Karpas-422 (cell line): ENCODE measurements around the gene GNAL. TPM values are rescaled to one million over a fixed set of nuclear protein-coding genes. Genes with fewer than 3 reads are reported as not detected.
"Not testable (repeated sequence)": the region's sequence is repeated elsewhere in the genome, so short reads cannot be mapped to it uniquely, and the experiment has no call there.

Source experiments
- DNase-seq: peaks from one replicate; pipeline ENCODE4 v3.0.0-alpha.2; 2015
- H2AFZ ChIP-seq: fragments of 200-600 bp; sonication (generic); 2 replicates; pipeline ENCODE4 v1.6.1; 2014; ENCODE audit warnings: antibody characterized with exemption, low read length, mixed read lengths
- H3K27ac ChIP-seq: fragments of 200-600 bp; sonication (generic); 2 replicates; pipeline ENCODE4 v1.5.1; 2014; ENCODE audit warnings: mild to moderate bottlenecking, low read length, moderate library complexity
- H3K27me3 ChIP-seq: fragments of 200-600 bp; sonication (generic); 2 replicates; pipeline ENCODE4 v1.6.1; 2014; ENCODE audit warnings: low read length, mixed read lengths
- H3K36me3 ChIP-seq: fragments of 200-600 bp; sonication (generic); 2 replicates; pipeline ENCODE4 v1.6.1; 2014; ENCODE audit warnings: low read length, mixed read lengths; ENCODE audit not compliant: insufficient read depth
- H3K4me1 ChIP-seq: fragments of 200-600 bp; sonication (generic); 2 replicates; pipeline ENCODE4 v1.6.1; 2014; ENCODE audit warnings: mild to moderate bottlenecking, low read length, mixed read lengths
- H3K4me2 ChIP-seq: fragments of 200-600 bp; sonication (generic); 2 replicates; pipeline ENCODE4 v1.6.1; 2014; ENCODE audit warnings: low read length, low read depth, mild to moderate bottlenecking; ENCODE audit not compliant: poor library complexity, severe bottlenecking
- H3K4me3 ChIP-seq: fragments of 200-600 bp; sonication (generic); 2 replicates; pipeline ENCODE4 v1.5.1; 2014; ENCODE audit warnings: mild to moderate bottlenecking, antibody characterized with exemption, low read length, mixed read lengths
- H3K79me2 ChIP-seq: fragments of 200-600 bp; sonication (generic); 2 replicates; pipeline ENCODE4 v1.6.1; 2014; ENCODE audit warnings: mild to moderate bottlenecking, low read length, mixed read lengths
- H3K9ac ChIP-seq: fragments of 200-600 bp; sonication (generic); 2 replicates; pipeline ENCODE4 v1.6.0; 2014; ENCODE audit warnings: low read length
- H3K9me2 ChIP-seq: fragments of 200-600 bp; sonication (generic), shearing (Covaris generic); replicated peaks from 2 replicates; pipeline ENCODE4 v1.6.0; 2014; ENCODE audit warnings: mild to moderate bottlenecking, low read length, moderate library complexity; ENCODE audit not compliant: insufficient read depth
- H3K9me3 ChIP-seq: fragments of 300-700, 200-600 bp; sonication (generic); 2 replicates; pipeline ENCODE4 v1.6.1; 2014; ENCODE audit warnings: low read length, mixed read lengths
- H4K20me1 ChIP-seq: fragments of 200-600 bp; sonication (generic); 2 replicates; pipeline ENCODE4 v1.6.1; 2014; ENCODE audit warnings: mild to moderate bottlenecking, antibody characterized with exemption, low read length, low read depth; ENCODE audit not compliant: insufficient read depth
- total RNA-seq: library from RNA; depleted of rRNA; stranded (reverse); fragments of >200 nt; shearing (Covaris generic); gene quantifications from 2 replicates; pipeline ENCODE4 v1.2.3, GENCODE V29; 2014; ENCODE audit warnings: low replicate concordance; rRNA removed

GNAL gene
- total RNA-seq, 1 experiment from 2014 or later, result not detected

DNA sequence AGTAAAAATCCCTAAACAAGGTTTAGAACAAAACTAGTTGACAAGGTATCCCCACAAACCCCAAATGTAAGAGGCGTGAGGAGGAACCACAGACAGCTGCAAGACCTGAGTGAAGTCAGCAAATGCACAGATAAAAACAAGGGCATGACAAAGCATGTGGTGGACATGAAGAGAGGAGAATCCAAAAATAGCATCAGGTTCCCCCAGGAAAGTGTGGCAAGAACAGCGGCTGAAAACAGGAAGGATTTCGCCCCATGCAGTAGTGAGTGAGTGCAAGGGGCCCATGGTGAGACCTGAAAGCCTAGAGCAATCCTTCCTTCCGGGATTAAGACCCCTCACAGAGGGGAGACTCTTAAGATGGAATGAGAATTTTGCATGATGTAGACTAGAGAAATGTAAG, 227.8 kb downstream of the GNAL start:
- not testable (repeated sequence) for H3K36me3 ChIP-seq, H3K4me2 ChIP-seq, DNase-seq, H3K9me2 ChIP-seq, H3K4me1 ChIP-seq, H3K9ac ChIP-seq, H2AFZ ChIP-seq, H3K9me3 ChIP-seq, H3K27me3 ChIP-seq, H3K79me2 ChIP-seq, H3K27ac ChIP-seq, H4K20me1 ChIP-seq, H3K4me3 ChIP-seq

DNA sequence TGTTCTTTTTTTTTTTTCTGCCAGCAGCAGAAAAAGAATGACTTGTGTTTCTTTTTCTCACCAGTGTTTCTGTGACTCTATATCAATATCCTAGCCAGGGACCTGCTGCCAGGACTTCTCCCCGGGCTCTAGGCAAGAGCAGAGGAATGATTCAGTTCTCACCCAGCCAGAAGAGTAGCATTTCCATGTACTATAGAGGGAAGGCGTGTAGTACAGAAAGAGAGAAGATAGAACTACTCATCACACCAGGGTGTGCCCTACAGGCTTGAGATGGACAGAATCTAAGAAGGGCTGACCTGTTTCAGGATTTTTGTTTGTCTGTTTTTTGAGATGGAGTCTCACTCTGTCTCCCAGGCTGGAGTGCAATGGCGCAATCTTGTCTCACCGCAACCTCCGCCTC, 230.5 kb downstream of the GNAL start:
- not testable (repeated sequence) for H3K4me2 ChIP-seq, H2AFZ ChIP-seq, H3K27ac ChIP-seq, H3K4me3 ChIP-seq, H3K9me2 ChIP-seq, H3K9ac ChIP-seq, H4K20me1 ChIP-seq, DNase-seq, H3K79me2 ChIP-seq, H3K4me1 ChIP-seq, H3K36me3 ChIP-seq, H3K27me3 ChIP-seq, H3K9me3 ChIP-seq

DNA sequence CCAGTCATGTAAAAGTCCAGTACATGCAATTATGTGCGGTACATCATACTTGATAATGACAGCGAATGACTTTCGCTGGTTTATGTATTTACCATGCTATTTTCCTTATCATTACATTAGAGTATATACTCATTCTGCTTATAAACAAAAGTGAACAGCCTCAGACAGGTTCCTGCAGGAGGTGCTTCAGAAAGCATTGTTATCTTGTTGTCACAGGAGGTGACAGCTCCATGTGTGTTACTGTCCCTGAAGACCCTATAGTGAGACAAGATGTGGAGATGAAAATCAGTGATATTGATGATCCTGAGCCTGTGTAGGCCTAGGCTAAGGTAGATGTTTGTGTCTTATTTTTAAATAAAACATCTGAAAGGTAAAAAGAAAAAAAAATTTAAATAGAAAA, 234.4 kb downstream of the GNAL start:
- Histone ChIP-seq H3K4me3 (no peak overlapping the region), H3K9ac (no peak overlapping the region), H3K9me2 (no peaks in the 10 kb centered on the region), H4K20me1 (no peaks in the 10 kb centered on the region), H2AFZ (no peak overlapping the region), H3K4me1 (no peaks in the 10 kb centered on the region), H3K79me2 (no peaks in the 10 kb centered on the region), H3K27ac (no peak overlapping the region), H3K4me2 (no peak overlapping the region), H3K36me3 (no peaks in the 10 kb centered on the region), H3K9me3 (no peaks in the 10 kb centered on the region), H3K27me3 (no peaks in the 10 kb centered on the region)
- no peak for DNase-seq

DNA sequence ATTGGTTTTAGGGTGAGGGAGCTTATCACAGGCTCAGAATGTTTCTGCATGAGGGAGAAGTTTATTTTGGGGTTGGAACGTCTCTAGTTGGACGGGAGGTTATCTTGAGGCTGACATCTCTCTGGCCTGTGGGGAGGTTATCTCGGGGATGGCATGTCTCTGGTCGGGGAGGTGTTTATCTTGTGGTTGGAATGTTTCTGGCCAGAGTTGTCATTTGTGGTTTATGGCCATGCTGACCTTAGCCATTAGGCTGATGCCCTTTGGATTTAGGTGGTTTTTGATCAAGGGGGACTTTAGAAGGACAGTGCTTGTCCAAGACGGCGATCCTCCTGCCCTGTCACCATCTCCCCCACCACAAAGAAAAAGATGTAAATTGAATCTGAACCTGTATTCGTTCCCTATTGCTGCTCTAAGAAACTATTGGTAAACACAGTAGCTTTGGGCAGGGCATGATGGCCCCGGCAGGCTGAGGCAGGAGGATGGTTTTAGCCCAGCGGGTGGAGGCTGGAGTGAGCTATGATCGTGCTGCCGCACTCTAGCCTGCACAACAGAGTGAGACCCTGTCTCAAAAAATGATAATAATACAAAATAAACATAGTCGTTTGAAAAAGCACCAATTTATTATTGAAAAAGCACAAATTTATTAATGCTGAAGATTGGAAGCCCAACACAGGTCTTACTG, 236.9 kb downstream of the GNAL start:
- no peak for DNase-seq
- H3K4me1 ChIP-seq, result no peaks in the 10 kb centered on the region
- H3K9me2 ChIP-seq, result no peaks in the 10 kb centered on the region
- H2AFZ ChIP-seq, result no peak overlapping the region
- no peaks in the 10 kb centered on the region for H4K20me1 ChIP-seq
- H3K36me3 ChIP-seq, result no peaks in the 10 kb centered on the region
- H3K4me2 ChIP-seq, result no peak overlapping the region
- no peaks in the 10 kb centered on the region for H3K27me3 ChIP-seq
- no peak overlapping the region for H3K9ac ChIP-seq
- H3K9me3 ChIP-seq, result no peaks in the 10 kb centered on the region
- H3K27ac ChIP-seq, result no peak overlapping the region
- H3K4me3 ChIP-seq, result no peak overlapping the region
- no peaks in the 10 kb centered on the region for H3K79me2 ChIP-seq

DNA sequence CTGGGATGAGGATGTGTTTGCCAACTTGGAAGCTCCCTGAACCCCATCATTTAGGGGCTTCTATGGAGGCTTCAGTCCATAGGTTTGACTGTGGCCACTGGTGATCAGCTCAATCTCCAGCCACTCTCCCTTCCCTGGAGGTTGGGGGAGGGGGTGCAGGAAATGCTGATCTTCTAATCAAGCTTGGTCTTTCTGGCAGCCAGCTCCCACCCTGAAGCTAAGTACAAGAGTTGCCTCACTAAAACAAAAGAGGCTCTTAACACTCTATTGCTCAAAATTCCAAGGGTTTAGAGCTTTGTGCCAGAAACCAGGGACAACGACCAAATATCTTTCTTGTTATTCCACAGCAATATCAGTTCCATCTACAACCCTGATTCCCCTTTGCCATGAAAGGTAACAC, 238.4 kb downstream of the GNAL start:
- Histone ChIP-seq H3K27ac (no peak overlapping the region), H3K79me2 (no peaks in the 10 kb centered on the region), H4K20me1 (no peaks in the 10 kb centered on the region), H3K9me3 (no peaks in the 10 kb centered on the region), H3K9me2 (no peaks in the 10 kb centered on the region), H3K9ac (no peak overlapping the region), H3K27me3 (no peaks in the 10 kb centered on the region), H2AFZ (no peak overlapping the region), H3K36me3 (no peaks in the 10 kb centered on the region), H3K4me2 (no peak overlapping the region), H3K4me1 (no peaks in the 10 kb centered on the region), H3K4me3 (no peak overlapping the region)
- no peak for DNase-seq

DNA sequence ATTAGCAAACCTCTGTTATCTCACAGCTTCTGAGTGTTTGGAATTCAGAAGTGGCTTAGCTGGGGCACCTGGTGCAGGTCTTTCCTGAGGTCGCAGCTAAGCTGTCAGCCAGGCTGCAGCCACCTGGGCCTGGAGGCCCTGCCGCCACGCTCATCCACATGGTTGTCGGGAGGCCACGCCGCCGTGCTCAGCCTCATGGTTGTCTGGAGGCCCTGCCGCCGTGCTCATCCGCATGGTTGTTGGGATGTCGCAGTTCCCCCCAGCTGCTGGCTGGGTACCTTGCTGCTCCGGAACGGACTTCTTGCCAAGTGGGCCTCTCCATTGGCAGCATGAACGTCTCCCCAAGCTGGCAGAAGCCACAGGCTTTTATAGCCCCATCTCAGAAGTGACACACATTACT, 243.3 kb downstream of the GNAL start:
- no peaks in the 10 kb centered on the region for H3K9me2 ChIP-seq
- no peaks in the 10 kb centered on the region for H3K4me1 ChIP-seq
- H3K79me2 ChIP-seq, result no peaks in the 10 kb centered on the region
- no peak overlapping the region for H3K9ac ChIP-seq
- H3K4me3 ChIP-seq, result no peak overlapping the region
- no peaks in the 10 kb centered on the region for H4K20me1 ChIP-seq
- no peak overlapping the region for H3K27ac ChIP-seq
- H3K36me3 ChIP-seq, result no peaks in the 10 kb centered on the region
- H3K4me2 ChIP-seq, result no peak overlapping the region
- H3K27me3 ChIP-seq, result no peaks in the 10 kb centered on the region
- H3K9me3 ChIP-seq, result no peaks in the 10 kb centered on the region
- H2AFZ ChIP-seq, result no peak overlapping the region
- DNase-seq, result no peak

Other genes starting within 250 kb of the GNAL start
- gene SLC35G4, start 79.7 kb upstream of the GNAL start, total RNA-seq, result not detected in 2 replicates
- 28.3 and 34.3 TPM in 2 replicates for gene CHMP1B, start 162.1 kb downstream of the GNAL start, total RNA-seq
- 30.7 and 44.4 TPM in 2 replicates for gene MPPE1, start 219.1 kb downstream of the GNAL start, total RNA-seq